Measurements from ENCODE around the gene DPP6.

DPP6 gene

DNA sequence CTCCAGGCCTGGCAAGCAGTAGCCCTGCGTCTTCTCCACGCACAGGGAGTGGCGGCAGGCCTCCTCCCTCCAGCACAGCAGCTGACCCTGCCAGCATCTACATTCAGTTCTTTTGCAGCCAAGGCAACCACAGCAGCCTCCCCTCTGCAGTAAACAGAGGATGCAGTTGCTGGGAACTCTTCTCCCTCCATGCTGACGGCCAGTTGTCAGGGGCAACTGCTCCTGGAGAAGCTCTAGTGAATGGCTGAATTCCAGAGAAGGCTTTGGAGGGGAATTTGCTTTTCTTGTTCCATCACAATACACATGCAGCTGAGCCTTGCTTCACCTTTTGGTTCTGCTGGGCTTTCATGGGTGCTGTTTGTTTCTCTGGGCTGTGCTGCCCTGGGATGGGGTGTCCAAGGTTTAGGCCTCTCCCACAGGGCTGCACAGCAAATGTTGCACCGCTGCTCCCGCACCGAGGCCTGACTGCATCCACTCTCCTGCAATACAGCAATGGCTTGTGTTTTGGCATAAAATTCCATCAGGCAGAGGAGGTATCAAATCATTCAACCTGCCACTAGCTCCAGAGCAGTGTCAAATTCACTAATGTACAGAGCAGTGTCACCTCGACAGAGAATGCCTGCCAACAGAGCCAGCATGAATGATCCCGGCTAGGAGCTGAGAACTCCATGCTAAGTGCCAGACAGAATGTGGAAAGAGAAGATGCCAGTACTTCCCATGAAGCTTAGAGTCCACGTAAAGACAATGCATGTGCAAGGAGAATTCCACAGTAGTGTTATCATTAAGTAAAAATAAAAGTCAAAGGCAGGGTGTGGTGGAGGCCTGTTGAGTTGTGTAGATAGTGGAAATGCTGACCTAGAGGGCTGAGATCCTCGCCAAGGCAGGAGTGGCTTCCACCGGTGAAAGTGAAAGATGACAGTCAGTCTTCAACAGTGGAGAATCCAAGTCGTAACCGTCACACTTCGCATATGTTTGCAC is 399.6 kb downstream of the DPP6 start:
- DNase-seq (ENCODE audit: low spot score) = peak; percentile 60

DNA sequence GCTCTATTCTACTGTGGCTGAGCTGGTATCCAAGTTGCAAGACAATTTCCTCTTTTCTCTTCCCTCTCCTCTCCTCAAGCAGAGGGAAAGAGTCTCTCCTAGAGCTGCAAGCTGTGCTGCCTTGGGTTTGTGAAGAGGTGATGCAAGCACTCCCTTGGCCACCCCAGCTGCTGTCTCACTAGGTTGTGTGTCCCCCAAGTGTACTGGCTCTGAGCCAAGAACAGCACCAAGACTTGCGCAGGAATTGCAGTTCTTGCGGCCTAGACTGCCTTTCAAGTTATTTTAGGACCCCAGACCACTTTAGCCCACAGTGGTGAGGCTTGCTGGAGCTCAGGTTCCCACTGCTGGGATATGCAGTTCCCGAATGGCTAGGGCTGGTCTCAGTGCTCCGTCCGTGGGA is 411.6 kb downstream of the DPP6 start:
- DNase-seq (ENCODE audit: low spot score) = no peak

- DNase-seq (ENCODE audit: low spot score) = no peak
Measured at GRCh38 chr7:154469652-154470051, 417.5 kb downstream of the DPP6 start.

DNA sequence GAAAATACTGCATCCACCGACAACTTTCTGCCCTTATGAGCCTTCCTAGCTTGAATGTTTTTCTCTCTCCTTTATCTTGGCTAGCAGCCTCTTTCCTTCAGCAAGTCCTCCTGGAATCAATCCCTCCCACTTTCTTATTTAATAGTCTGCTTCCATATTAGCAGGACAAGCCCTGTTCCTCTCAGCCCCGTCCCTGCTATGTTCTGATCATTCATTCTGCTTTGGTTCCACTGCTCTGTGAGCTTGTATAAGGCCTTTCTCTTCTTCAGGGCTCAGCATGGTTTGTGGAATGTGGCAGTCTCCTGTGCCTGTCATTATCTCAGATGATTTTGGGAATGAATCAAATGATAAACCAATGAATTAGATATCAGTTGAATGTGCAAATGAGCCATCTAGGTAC is 420.1 kb downstream of the DPP6 start:
- DNase-seq (ENCODE audit: low spot score) = no peak

- no peak for DNase-seq (ENCODE audit: low spot score)
Measured at GRCh38 chr7:154473360-154473759, 421.2 kb downstream of the DPP6 start.

DNA sequence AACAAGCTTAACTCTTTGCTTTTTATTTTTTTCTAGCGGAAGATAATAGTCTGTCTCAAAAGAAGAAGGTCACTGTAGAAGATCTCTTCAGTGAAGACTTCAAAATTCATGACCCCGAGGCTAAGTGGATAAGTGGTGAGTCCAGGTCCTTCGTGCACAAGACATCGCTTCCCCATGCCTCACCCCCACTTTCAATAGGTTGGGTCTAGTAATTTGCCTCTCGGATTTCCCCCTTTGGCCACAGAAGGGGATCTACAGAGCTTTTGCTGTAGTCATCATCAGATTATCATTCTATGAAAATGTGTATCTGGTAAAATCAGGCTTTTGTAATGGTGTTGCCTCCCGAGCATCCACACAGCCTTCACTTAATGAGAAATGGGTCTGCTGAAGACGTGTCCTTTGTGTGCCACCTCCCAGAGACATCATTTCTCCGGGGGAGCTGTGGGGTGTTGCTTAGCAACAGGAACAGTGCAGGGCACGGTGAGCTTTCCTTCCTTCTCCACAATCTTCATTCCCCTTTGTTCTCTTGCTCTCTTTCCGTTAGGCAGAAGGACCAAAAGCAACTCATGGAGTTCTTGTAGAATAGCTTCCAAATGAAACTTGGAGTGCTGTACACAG is 422.8 kb downstream of the DPP6 start:
- no peak for DNase-seq (ENCODE audit: low spot score)

- DNase-seq (ENCODE audit: low spot score) = no peak
Measured at GRCh38 chr7:154475864-154476263, 423.7 kb downstream of the DPP6 start.

DNA sequence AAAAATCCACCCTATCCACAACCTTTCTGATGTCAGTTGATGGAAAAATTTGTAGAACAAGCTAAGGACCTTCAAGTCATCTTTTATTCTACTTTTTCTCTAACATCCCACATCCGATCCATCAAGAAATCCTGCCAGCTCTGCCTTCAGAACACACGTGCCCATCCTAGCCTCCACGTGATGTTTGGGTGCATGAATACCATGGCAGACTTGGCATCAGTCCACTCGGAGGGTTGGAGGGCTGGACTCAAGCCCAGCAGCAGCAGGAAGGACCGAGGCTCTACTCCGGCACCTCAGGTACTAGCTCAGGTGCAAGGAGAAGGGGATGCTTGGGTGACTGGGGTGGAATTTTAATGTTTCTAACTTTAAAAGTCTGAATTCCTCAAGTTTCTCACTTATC is 428.6 kb downstream of the DPP6 start:
- no peak for DNase-seq (ENCODE audit: low spot score)

DNA sequence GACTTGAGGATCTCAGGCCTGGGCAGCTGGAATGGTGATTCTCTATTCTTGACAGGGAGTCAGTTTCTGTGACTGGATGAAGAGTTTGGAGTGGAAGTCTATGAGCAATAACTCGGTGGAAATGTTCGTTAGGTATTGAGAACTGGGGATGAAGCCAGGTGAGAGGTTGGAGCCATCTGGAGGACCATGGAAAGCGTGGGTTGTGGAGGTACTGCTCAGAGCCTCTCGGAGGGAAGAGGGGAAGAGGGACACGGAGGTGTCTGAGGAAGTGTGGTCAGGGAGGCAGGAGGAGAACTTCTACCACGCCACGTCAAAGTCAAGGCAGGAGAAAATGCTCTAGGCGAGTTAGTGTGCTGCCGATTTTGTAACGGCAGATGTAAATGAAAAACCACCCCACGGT is 430.7 kb downstream of the DPP6 start:
- DNase-seq (ENCODE audit: low spot score) = no peak

DNA sequence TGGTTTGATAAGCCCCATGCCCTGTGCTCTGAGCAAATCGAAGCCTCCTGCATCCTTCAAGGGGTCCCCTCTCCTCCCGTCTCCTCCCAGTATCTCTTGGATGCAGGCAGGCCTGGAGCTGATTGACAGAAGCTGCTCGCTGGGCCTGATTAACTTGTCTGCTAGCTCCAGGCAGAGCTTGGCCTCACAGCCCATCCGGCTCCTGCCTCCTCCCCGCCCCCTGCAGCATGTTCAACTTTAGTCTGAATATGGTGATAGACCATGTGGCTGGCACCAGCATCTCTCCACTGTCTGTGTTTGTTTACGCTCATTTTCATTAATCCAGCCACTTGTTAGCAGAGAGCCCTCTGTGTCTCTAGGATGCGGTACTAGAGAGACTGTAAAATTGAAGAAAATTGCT is 432.2 kb downstream of the DPP6 start:
- peak; percentile 54 for DNase-seq (ENCODE audit: low spot score)

GRCh38 chr7:154484943-154485342 is 432.7 kb downstream of the DPP6 start:
- DNase-seq (ENCODE audit: low spot score) = no peak

GRCh38 chr7:154489897-154490296 is 437.7 kb downstream of the DPP6 start:
- no peak for DNase-seq (ENCODE audit: low spot score)

DNA sequence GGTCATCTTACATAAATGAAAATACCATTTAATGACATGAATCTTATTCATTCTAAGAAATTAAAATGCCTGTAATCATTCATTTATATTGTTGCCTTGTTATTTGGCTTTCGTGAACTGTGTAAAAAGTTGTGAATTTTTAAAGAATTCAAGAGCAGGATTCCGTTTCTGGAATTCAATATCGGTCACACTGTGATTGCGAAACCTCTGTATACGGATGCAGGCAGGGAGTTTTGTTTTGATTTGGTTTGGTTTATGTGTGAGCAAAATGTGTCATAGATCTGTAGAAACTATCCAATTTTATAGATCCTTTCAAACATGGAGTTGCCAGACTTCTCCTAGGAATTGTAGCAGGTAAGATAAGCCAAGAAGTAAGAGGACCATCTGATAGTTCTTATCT is 441.4 kb downstream of the DPP6 start:
- no peak for DNase-seq (ENCODE audit: low spot score)

GRCh38 chr7:154497751-154498150 is 445.6 kb downstream of the DPP6 start:
- no peak for DNase-seq (ENCODE audit: low spot score)

- peak; percentile 81 for DNase-seq (ENCODE audit: low spot score)
Measured at GRCh38 chr7:154503962-154504550, 451.9 kb downstream of the DPP6 start.

DNA sequence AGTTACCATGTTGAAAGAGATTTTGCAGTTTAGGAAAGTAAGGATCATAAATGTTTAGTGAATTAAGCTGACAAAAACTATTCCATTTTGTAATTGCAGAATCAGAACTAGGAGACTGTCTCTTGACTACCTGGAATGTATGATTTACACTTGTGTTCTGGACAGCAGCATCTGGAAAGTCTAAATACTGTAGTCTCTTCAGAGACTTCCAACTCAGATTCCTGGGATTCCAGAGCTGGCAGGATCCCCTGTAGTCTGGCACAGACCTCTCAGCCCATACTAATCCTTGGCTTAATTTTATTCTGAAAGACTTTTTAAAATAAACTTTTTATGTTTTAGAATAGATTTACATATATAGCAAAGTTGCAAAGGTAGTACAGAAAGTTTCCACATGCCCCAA is 452.7 kb downstream of the DPP6 start:
- DNase-seq (ENCODE audit: low spot score) = no peak

- DNase-seq (ENCODE audit: low spot score) = no peak
Measured at GRCh38 chr7:154505362-154505761, 453.2 kb downstream of the DPP6 start.

- no peak for DNase-seq (ENCODE audit: low spot score)
Measured at GRCh38 chr7:154509192-154509591, 457.0 kb downstream of the DPP6 start.

DNA sequence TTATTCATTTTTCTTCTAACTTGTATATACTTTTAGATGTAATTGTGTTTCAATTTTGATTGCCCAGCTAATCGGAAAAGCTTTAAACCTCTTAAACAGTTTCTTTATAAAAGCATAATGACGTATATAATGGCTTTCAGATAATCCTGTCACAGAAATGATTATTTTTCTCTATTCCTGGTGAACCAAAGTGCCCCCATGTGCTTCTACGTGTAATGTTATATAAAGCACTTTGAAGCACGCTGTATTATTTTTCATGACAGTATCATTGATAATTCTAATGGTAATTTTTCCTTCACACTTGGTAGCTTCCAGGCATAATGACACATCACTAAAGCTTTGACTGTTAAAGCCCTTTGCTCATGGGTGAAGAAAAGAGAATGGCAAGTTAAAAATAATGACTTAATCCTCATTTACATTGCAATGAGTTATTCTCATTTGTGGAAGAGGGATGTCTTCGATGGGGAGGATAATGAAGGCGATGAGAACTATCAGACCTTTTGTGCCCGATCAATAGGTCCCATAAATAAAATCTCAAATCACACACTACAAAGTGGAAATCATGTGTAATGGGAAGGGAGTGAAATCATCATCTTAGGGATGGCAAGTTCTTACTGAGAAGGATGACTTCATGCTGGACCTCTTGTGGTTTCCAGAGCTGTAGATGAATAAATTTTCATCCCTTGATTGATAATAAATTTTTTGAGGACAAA is 460.1 kb downstream of the DPP6 start:
- DNase-seq (ENCODE audit: low spot score) = no peak

- DNase-seq (ENCODE audit: low spot score) = no peak
Measured at GRCh38 chr7:154517768-154518167, 465.6 kb downstream of the DPP6 start.

DNA sequence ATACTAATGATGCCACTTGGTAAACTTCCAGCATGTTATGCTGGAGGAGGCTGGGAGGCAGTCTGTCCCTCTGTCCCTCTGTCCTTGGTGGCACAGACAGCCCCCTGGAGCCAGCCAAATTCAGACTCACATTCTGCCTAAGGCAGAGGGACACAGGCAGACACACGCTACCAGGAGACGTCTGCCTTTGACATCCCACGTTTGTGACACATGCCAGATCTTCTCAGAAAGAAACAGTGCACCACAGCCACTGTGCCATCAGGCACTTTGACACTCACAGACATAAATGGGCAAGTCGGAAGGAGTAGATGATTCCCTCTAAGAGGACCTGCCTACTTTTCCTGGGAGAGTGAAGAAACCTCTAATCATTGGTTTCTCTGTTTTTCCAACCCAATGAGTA is 467.0 kb downstream of the DPP6 start:
- no peak for DNase-seq (ENCODE audit: low spot score)

DNA sequence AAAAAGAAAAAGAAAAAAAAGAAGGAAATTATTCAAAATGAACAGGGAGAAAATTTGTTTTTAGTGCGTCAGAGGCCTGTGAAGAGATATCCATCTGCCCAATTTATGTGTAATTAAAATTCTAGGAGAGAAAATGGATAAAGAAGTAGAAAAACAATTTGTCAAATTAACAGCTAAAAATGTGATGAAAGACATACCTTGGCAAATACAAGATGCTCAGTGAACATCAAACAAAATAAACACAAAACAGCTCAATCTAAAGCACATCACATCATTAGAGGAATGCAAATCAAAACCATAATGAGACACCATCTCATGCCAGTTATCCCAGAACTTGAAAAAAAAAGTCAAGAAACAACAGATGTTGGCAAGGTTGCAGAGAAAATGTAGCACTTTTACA is 477.9 kb downstream of the DPP6 start:
- DNase-seq (ENCODE audit: low spot score) = no peak

Data from cerebellar cortex (tissue), 1 donor.